NCI-H1417 treated with DMSO at 0.1 percent for 48 hours (cell line): ENCODE results near the gene RPL10.

ENCODE experiments used
- DNase-seq: peaks from one replicate; lab custom pipeline; 2025; lab: John Stamatoyannopoulos, UW

RPL10 gene

DNA sequence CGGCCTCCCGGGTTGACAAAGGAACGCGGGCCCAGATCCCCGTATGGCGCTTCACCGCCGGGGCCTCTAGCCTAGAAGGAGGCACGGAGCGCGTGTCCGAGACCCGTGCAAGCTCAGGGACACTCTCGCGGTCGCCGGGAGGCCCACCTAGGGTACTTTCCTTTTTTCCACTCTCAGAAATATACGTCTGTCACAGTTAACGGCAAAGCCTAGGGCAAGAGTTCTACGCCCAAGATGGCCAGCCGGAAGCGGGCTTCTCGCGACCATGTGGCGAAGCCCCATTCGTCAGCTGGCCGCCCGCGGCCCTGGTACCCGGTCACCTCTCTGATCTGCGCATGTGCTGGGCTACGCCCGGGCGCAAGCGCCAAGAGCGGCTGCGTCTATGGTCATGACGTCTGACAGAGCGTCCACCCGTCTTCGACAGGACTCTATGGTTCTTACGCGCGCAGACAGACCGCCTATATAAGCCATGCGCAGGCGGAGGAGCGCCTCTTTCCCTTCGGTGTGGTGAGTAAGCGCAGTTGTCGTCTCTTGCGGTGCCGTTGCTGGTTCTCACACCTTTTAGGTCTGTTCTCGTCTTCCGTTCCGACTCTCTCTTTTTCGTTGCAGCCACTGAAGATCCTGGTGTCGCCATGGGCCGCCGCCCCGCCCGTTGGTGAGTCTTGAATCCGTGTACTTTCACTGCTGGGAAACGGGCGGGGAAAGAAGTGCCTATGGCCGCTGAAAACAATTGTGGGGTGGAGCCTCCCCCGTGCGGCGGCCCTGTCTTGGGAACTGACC, at the start of gene RPL10:
RPL10 (plus strand) TSS at position 490 of the 780 bp plus-strand sequence; CDS start at position 633, 143 bp downstream.
- peak; percentile 69 for DNase-seq

DNA sequence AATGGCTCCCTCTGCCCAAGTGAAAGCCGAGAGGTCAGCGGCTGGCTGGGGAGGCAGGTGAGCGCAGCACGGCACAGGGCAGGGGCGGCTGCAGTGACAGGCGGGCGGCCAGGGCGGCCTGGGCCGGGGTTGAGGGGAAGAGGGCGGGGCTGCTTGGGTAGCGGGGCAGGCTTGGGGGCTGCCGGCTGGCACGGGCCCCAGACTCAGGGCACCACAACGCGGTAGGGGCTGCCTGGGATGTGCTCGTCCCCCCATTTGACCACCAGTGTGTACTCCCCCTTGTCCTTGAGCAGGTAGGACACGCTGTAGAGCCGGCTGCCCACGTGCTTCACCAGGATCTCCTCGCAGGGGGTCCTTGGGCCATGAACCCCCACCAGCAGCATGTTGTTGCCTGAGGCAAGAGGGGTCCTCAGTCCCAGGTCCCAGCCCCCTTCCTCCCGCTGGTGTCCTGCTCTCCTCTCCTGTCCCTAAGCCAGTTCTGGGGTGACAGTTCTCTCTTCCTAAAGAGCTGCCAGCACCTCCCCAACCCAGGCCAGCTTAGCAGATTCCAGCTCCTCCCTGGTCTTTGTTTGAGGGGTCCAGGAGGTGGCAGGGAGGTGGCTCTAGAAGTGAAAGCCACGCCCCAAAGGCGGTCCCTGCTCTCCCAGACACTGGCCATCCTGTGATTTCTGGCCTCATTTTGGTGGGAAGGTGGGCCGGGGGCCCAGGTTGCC, 49.4 kb upstream of the RPL10 start:
- DNase-seq = no peak

DNA sequence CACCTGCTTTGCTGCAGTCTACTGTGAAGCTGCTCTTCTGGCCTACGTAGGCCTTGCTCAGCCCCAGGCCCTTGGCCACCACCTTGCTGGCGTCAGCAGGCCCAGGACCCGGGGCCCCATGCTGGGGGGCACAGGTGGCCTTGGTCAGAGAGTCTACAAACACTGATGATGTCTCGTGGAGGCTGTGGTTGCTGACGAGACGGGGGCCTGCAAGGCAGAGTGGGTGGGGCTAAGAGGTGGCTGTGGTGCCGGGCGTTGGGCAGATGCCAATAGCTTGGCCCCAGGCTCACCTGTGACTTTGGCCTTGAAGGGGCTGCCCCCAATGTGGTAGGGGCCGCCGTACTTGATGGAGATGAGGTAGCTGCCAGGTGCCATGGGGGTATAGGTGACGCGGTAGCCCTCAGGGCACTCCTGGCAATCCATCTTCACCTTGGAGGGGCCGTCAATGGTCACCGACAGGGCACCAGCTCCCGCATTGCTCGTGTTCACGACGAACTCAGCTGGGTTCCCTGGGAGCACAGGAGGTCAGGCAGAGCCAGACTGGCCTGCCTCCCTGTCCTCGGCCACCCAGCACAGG, 48.7 kb upstream of the RPL10 start:
- no peak for DNase-seq

DNA sequence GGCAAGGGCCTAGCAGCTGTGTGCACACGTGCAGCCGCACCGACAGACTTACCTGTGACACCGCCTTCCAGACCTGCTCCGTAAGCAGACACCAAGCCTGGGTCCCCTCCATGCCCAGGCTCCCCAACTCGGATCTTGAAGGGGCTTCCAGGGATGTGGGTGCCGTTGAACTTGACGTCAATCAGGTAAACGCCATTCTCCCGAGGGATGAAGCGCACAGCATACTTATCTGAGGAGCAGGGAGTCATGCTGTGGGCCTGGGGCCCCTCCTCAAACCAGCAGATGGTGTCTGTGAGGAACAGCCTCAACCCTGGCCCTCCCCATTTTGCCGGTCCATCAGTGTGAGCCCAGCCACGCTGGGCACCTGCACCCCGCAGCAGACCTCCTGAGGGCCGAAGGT, 48.2 kb upstream of the RPL10 start:
- DNase-seq = no peak

DNA sequence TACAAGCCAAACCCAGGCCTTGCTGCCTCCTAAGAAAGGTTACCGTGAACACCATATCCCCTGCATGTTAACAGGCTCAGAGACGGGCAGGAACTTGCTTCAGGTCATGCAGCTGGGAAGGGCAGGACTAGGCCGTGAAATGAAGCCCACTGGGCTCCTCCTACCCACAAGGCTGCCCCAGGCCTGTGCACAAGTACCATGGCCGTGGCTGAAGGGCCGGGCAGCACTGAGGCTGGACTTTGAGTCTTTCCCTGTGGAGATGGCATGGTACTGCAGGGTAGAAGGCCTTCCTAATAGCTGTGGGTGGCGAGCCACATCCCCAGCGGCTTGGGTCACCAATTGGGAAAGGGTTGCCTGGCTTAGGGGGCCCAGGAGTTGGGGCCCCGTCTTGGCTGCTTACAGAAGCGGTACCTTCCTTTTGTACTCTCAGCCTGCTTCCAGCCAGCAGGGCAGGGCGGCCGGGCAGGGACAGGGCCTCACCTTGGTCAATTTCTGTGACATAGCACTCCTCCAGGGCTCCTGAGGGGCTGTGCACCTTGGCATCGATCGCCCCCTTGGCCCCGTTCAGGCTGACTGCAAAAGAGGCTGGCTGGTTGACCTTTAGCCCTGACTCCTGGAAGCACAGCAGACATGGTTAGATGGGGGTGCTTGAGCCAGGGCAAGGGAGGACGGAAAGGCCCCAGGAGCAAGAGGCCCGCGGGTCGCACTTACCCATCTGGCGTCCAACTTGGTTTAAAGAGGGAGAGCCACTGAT, 47.6 kb upstream of the RPL10 start:
- no peak for DNase-seq

DNA sequence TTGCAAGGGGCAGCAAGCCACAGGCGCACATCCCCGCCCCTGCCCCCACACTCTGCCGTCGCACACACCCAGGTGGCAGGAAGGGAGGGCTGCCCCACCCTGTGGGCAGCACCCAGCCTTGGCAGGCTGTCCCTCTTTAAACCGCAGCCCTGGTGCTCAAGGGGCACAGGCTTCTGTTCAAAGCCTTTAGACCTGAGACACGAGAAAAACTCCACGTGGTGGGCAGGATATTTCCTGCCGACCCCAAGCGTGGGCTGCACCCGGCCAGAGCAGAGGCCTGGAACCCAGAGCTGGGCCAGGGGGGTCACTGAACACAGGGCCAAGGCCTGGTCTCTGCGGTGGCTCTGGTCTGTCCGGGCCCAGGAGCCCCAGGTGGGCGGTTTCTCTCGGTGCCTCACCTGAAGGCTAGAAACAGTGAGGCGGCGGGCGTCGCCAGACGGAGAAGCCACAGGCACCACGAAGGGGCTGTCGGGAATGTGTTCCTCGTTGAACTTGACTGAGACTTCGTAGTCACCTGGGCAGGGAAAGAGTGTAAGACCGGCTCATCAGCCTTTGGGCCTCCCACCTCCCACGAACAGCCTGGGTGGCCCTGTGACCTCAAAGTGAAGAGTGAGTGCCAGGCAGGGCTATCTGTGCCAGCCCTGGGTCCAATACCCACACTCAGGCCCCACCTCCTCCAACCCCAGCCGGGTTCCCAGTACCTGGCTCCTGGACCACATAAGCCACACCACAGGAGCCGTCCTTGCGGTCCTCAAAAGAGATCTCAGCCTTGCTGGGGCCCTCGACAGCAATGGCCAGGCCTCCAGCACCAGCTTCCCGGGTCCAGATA, 46.8 kb upstream of the RPL10 start:
- no peak for DNase-seq

DNA sequence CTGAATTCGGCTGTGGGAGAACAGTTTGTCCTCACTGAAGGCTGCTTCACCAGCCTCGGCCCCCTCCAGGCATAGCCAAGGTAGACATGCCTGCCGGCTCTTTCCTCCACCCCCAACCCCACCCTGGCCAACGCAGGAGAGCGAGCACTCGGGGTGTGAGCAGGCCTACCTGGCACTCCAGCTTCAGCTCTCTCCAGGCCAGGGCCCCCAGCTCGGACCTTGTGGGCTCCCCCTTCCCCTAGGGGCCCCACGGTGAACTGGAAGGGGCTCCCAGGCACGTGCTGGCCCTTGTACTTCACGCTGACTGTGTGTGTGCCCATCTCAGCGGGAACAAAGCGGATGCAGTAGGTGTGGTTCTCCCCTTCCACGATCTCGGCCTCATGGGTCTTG, 46.2 kb upstream of the RPL10 start:
- no peak for DNase-seq

DNA sequence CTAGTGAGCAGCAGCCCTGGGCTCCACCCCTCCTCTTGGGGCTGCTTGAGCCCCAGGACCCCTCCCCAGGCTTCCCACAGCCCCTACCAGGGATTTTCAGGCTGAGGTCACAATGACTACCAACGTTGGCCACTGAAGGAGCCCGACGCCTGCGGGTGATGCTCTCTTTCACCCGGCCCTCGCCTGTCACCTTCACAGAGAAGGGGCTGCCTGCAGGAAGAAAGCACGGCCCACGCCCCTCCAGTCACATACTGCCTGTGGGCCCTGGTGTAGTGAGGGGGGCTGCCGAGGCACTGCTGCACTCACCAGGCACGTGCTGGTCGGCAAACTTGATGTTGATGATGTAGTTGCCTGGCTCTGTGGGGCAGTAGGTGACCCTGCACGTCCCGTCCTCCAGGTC, 45.7 kb upstream of the RPL10 start:
- no peak for DNase-seq

DNA sequence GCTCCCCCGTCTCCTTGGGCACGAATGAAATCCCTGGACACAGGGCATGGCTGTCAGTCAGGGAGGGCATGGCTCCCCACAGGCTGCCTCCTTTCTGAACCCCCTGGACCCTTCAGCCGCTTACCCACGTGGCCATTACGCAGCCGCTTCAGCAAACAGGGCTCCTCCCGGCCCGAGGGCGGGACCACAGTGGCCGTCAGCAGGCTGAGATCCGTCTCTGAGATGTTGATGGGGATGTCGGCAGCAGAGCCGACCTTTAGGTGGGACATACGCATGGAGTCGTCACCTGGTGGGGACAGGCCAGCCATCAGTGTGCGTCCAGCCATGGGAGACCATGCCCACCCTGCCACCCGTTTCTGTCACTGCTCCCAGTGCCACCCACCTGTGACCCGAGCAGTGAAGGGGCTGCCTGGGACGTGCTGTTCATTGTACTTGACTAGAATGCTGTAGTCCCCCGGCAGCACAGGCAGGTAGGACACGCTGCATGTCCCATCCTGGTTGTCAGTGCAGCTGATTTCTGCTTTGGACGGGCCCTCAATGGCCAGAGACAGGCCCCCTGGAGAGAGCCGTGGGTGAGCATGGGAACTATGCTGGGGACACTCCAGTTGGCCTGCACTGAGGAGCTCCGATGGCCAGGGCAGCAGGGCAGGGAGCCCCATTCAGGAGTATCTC, 44.9 kb upstream of the RPL10 start:
- no peak for DNase-seq

DNA sequence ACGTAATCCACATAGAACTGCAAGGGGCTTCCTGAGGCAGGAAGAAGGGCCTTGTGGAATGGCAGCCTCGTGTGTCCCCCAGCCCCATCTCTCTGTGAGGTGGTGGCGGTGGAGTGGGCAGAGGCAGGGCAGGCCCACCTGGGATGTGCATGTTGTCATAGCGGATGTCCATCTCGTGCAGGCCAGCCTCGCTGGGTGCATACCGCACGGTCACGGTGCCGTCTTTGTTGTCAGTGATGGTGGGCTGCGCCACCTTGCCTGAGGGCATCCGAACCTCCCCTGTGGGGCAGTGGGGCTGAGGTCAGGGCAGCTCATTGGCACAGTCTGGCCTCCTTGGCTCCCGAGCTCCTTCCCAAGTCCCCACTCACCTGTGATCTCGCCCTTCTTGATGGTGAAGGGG, 44.2 kb upstream of the RPL10 start:
- no peak for DNase-seq

DNA sequence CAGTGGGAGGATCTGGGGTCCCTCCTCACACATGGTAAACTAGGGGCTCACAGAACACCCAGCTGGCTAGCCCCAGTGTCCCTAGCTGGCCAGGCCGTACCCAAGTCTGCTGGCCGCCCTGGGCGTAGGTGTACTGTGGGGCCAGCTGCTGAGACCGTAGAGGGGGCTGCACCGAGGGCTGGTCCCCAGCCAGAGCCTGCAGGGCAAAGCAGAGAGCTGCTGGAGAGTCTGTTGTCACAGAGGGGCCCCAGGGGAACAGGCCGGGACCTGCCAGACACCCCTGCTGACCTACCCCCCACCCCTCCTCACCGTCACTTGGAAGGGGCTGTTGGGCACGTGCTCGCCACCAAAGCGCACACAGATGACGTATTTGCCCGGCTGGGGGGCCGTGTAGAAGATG, 43.7 kb upstream of the RPL10 start:
- DNase-seq = no peak

DNA sequence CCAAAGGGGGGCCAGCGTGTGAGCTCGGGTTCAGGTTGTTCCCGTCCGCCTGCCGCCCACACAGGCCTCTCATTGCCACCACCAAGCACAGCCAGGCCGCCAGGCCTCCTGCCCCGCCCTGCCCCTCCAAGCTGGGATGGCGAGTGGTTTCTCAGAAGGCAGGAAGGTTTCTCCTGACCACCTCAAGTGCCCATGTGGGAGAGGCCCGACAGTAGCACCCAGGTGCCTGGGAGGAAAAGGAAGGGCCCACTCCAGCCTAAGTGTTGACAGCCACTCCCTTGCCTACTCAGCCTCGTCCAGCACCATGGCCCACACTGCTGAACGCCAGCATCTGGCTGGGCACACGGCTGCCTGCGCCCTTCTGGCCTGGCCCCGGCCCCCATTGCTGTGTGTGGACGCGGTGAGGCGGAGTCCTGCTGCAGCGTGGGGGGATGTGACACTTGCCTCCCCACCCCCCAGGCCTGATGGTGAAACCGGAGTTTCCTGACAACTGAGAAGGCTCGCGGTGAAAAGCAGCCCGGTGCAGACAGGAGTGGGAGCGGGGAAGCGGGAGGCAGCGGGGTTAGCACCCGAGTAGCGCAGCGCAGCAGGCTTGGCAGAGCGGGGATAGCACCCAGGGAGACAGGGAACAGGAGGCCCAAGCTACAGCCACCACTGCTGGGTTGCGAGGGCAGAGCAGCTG, 42.9 kb upstream of the RPL10 start:
- DNase-seq = no peak

DNA sequence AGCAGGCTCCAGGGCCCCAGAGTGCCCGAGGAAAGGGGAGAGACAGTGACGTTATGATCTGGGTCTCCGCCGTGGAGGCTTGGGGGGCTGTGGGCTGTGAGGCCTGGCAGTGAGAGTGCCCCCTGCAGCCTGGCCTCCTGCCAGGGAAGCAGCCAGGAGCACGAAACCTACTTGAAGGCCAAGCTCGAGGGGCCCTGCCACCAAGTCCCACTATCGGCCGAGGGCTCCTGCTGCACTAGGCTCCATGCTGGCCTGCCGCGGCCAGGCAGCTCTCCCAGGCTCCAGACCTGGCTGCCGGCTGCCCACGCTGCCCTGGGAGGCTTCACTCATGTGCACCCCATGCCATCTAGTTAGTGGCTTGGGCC, 42.4 kb upstream of the RPL10 start:
- no peak for DNase-seq

DNA sequence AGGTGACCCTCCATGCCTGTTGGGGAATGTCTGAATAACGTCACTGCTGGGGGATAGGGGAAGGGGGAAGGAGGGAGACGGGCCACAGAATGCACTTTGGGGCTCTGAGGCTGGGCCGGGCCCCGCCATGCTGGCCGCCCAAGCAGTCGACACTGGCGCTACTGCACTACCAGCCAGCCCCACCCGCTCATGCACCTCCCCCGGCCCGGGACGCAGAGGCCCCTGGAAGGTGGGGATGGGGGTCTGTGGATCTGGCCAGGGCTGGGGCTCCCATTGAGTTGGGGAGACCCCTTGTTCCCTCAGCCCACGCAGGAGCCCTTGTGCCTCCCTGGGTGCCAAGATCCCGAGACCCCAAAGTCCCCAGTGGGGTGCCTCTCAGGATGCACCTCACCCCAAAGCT, 41.6 kb upstream of the RPL10 start:
- no peak for DNase-seq

DNA sequence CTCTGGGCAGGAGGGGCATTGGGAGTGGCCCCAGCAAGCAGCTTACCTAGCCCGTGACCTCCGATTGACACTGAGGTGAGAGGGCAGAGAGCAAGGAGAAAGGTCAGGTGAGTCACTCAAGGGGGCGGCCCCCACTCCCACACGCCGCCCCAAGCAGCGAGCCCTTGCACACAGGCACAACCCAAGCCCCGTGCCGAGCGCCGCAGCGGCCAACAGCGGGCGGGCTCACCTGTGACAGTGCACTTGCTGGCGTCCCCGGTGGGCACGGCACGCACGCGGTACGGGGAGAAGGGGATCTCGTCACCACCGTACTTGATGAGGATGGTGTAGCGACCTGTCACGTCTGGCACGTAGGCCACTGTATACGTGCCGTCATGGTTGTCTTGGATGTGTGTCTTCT, 41.0 kb upstream of the RPL10 start:
- DNase-seq = no peak

DNA sequence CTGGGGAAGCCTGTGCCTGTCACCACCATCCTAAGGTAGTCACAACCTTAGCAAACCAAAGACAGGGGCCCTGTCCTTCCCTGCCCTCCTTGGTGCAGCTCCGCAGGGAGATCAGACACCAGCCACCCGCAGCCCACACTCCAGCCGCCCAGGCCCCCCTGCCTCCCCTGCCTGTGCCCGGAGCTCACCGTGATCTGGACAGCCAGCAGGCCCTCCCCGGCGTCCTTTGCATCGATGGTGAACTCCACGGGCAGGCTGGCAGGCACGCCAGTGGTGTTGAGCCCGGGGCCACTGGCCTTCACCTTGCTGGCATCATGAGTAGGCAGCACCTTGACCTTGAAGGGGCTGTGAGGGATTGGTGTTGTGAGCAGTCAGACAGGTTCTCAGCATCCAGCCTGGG, 40.2 kb upstream of the RPL10 start:
- DNase-seq = no peak

DNA sequence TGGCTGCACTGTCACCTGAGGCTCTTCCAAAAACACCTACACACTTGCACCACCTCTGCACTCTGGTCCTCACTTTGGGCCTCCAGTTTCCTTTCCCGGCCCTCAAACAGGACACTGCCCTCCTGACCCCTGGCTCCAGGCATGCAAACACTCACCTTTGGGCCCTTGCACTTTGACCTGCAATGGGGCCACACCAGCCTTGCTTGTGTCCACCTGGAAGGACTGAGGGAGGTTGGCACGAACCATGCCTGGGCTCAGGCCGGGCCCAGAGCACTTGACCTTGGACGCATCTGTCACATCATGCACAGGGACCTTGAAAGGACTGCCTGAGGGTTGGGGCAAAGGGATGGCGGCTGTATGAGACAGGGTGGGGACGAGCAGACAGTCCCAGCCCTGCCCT, 39.3 kb upstream of the RPL10 start:
- DNase-seq = no peak

DNA sequence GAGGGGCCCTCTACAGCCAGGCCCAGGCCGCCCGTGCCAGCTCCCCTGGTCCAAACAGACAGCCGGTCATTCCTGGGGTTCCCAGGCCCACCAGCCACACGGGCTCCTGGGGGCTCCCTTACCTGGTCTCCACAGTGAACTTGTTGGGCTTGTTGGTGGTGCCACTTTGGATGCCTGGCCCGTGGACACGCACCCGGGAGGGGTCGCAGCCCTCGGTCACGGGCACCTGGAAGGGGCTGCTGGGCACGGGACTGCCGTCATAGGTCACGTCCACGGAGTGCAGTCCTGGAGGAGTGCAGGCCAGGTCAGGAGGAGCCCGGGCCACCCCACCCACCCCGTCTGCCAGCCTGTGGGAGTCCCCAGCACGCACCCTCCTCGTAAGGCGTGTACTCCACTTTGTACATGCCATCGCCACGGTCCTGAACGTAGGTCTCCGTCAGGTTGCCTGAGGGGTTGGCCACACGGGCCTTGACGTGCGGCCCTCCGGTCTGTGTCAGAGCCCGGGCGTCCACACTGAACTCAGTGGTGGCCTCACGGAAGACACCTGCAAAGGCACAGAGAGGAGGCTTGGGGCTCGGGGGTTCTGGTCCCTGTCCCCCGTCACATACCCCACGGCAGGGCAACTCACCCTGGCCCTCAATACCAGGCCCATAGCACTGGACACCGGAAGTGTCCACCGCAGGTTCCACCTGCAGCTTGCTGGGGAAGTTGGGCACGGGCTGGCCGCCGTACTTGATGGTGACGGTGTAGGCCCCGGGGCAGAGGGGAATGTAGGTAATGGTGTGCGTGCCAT, 38.6 kb upstream of the RPL10 start:
- no peak for DNase-seq

DNA sequence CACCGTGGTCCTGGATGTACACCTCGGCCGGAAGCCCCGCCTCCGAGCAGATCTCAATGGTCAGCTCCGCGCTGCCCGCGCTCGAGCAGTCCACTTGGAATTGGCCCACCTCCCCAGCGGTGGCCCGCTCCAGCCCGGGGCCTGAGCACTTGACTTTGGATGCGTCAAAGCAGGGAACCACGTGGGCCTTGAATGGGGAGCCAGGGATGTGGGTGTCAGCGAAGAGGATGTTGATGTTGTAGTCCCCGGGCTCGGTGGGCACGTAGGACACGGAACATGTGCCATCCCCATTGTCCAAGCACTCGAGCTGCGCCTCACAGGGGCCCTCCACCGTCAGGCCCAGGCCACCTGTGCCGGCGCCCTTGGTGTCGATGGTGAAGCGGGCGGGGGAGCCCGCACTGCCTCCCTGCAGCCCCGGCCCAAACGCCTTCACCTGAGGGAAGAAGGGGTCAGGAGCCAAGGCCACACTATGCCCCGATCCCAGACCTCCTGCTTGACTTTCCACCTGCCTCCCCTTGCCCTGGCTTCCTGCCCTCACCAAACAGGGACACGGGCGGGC, 37.9 kb upstream of the RPL10 start:
- no peak for DNase-seq
